ENCODE results near the gene LRRC43. TPM values are rescaled to one million over a fixed set of nuclear protein-coding genes. Genes with fewer than 3 reads are reported as not detected.

The LRRC43 gene
- polyA plus RNA-seq, 1 donor from 2014 or later = not detected

DNA sequence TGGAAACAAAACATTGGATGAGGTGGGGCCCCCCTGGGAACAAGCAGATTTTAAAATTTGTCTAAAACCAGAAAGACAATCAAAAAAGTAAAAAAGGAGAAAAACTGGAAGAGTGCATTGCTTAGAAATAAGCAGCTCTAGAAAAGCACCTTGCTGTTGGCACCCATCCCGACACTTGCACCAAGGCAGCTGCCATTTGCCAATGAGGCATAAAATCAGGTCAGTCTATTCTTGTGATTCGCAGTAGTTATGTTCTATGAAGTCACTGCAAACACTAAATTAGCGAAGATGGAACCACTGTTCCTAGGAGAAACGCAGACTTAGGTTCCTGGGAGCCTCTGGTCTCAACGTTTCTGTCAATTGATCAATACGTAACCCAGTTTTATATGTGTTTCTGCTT lies 67.1 kb downstream of the LRRC43 start:
- Mint-ChIP-seq H3K4me1 (peaks cover 0 to 3% (median 0%) of the 10 kb centered on the region in 3 donors), H3K36me3 (peaks cover 4% of the 10 kb centered on the region), H3K9me3 (no peaks in the 10 kb centered on the region), H3K27ac (no peak overlapping the region), H3K27me3 (no peaks in the 10 kb centered on the region), H3K4me3 (no peak overlapping the region)

DNA sequence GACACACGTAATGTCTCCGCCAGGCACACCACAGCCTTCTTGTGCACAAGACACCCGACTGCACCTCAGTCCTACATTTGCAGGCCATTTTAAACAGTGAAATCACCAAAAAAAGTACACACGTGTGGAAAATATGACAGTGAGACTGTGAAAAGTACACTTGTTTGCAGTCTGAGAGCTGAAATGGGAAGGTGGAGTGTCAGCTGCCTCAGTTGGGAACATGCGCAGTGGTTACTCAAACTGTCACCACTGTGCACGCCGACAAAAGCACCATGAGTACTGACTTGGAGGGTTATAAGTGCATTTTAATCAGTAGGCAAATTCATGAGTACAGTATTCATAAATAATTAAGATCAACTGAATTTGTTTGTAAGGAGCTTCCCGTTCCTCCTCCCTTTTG lies 67.6 kb downstream of the LRRC43 start:
- peaks cover 0 to 3% (median 0%) of the 10 kb centered on the region in 3 donors for H3K4me1 Mint-ChIP-seq
- no peaks in the 10 kb centered on the region for H3K9me3 Mint-ChIP-seq
- H3K36me3 Mint-ChIP-seq = peaks cover 4% of the 10 kb centered on the region
- H3K27ac Mint-ChIP-seq = no peak overlapping the region
- H3K4me3 Mint-ChIP-seq = no peak overlapping the region
- no peaks in the 10 kb centered on the region for H3K27me3 Mint-ChIP-seq

Other genes with a start within 250 kb of the LRRC43 start
- 18.7 TPM for gene BCL7A, start 161.2 kb upstream of the LRRC43 start, polyA plus RNA-seq
- gene MLXIP, start 104.4 kb upstream of the LRRC43 start, polyA plus RNA-seq = 17.5 TPM
- not detected for gene IL31, start 8.9 kb upstream of the LRRC43 start, polyA plus RNA-seq
- gene B3GNT4, start 20.6 kb downstream of the LRRC43 start, polyA plus RNA-seq = 0.29 TPM
- 51.0 TPM for gene DIABLO, start 42.9 kb downstream of the LRRC43 start, polyA plus RNA-seq
- gene VPS33A, start 83.4 kb downstream of the LRRC43 start, polyA plus RNA-seq = 27.6 TPM
- gene CLIP1, start 239.5 kb downstream of the LRRC43 start, polyA plus RNA-seq = 26.8 TPM

Measured in IgD-negative memory B cell (primary cell).